Panc1 (cell line): ENCODE results near the gene KLF5.

Source experiments
- CTCF ChIP-seq: fragments of 450-650 bp; IDR thresholded peaks from 2 replicates; pipeline ENCODE4 v1.5.1; 2017; ENCODE audit warnings: mild to moderate bottlenecking
- POLR2AphosphoS5 ChIP-seq: IDR thresholded peaks from 2 replicates; pipeline ENCODE4 v1.6.1; 2012; ENCODE audit warnings: mild to moderate bottlenecking, low read depth, low read length, moderate library complexity
- REST ChIP-seq, 2 experiments: IDR thresholded peaks; 2 replicates each; pipeline ENCODE4 v1.6.1; 2011 to 2012; ENCODE audit warnings: low read depth in 2 of 2, control low read depth in 1 of 2, low read length in 1 of 2, mild to moderate bottlenecking in 1 of 2, moderate library complexity in 1 of 2; ENCODE audit not compliant: insufficient read depth in 1 of 2
- TCF7L2 ChIP-seq: IDR thresholded peaks from 2 replicates; pipeline ENCODE4 v1.6.1; 2011; ENCODE audit warnings: mild to moderate bottlenecking, low read depth, low read length, inconsistent platforms

- TF ChIP-seq CTCF = no peak
- TF ChIP-seq REST (IDR thresholded peaks at IDR 0.05; ENCODE audit: insufficient read depth in 1 of 2, low read depth in 2 of 2, low read length in 1 of 2) = no peak
- no peak for TF ChIP-seq POLR2AphosphoS5
- TF ChIP-seq TCF7L2 = no peak
Observed at GRCh38 chr13:73070451-73071098, 11.8 kb downstream of the KLF5 start.
